Stimulated activated naive CD8-positive, alpha-beta T cell treated with anti-CD3 and anti-CD28 coated beads, Interleukin-15, Interleukin-2, amounts not matched to agents 100 ng/mL and 50 ng/mL, for 24 hours (primary cell): ENCODE data around the gene SCFD2.
"Not testable (repeated sequence)": the region's sequence is repeated elsewhere in the genome, so short reads cannot be mapped to it uniquely, and the experiment has no call there.

ENCODE experiments used
- H3K27ac Mint-ChIP-seq: one replicate; pipeline ENCODE4 v1.8.0; 2021; ENCODE audit warnings: mild to moderate bottlenecking, mixed read lengths
- H3K27me3 Mint-ChIP-seq: one replicate; pipeline ENCODE4 v1.8.0; 2021; ENCODE audit warnings: mixed read lengths
- H3K36me3 Mint-ChIP-seq: one replicate; pipeline ENCODE4 v1.8.0; 2021; ENCODE audit warnings: low read depth, mixed read lengths
- H3K4me1 Mint-ChIP-seq: one replicate; pipeline ENCODE4 v1.8.0; 2021; ENCODE audit warnings: low read depth, mixed read lengths
- H3K4me3 Mint-ChIP-seq: one replicate; pipeline ENCODE4 v1.8.0; 2021; ENCODE audit warnings: mild to moderate bottlenecking, mixed read lengths
- H3K9me3 Mint-ChIP-seq: one replicate; pipeline ENCODE4 v1.8.0; 2021; ENCODE audit warnings: mixed read lengths

SCFD2 gene

GRCh38 chr4:53365486-53366300 is at the start of gene SCFD2:
TSS of gene SCFD2 (minus strand) at chr4:53366061.
- peak within 1 kb of the TSS; percentile 92 for H3K4me3 Mint-ChIP-seq
- H3K27ac Mint-ChIP-seq = peak within 1 kb of the TSS; percentile 97
- peaks cover 48% of the 10 kb centered on the region for H3K4me1 Mint-ChIP-seq
- no peaks in the 10 kb centered on the region for H3K9me3 Mint-ChIP-seq
- peaks cover 15% of the 10 kb centered on the region for H3K36me3 Mint-ChIP-seq
- peaks cover 17% of the 10 kb centered on the region for H3K27me3 Mint-ChIP-seq

- H3K27ac Mint-ChIP-seq, H3K9me3 Mint-ChIP-seq, H3K27me3 Mint-ChIP-seq, H3K4me3 Mint-ChIP-seq: not testable (repeated sequence)
- H3K4me1 Mint-ChIP-seq = peaks cover 47% of the 10 kb centered on the region
- H3K36me3 Mint-ChIP-seq = peaks cover 51% of the 10 kb centered on the region
Observed at GRCh38 chr4:53409479-53409878, 43.6 kb upstream of the SCFD2 start.

GRCh38 chr4:53380221-53380620 is 14.4 kb upstream of the SCFD2 start:
- Mint-ChIP-seq H3K9me3 (no peaks in the 10 kb centered on the region), H3K27me3 (no peaks in the 10 kb centered on the region), H3K27ac (no peak overlapping the region), H3K4me3 (peak overlapping the region; percentile 8), H3K36me3 (peaks cover 40% of the 10 kb centered on the region), H3K4me1 (peaks cover 45% of the 10 kb centered on the region)

GRCh38 chr4:53378171-53378482 is 12.3 kb upstream of the SCFD2 start:
- Mint-ChIP-seq H3K4me3 (peak overlapping the region; percentile 97), H3K27me3 (peaks cover 2% of the 10 kb centered on the region), H3K36me3 (peaks cover 24% of the 10 kb centered on the region), H3K4me1 (peaks cover 45% of the 10 kb centered on the region), H3K9me3 (no peaks in the 10 kb centered on the region), H3K27ac (peak overlapping the region; percentile 97)

GRCh38 chr4:53377319-53378170 is 11.7 kb upstream of the SCFD2 start, which contains the start of gene FIP1L1:
TSS of gene FIP1L1 (plus strand) at chr4:53377641. CDS start at chr4:53377839, 198 bp downstream.
- Mint-ChIP-seq H3K36me3 (peaks cover 19% of the 10 kb centered on the region), H3K27me3 (peaks cover 3% of the 10 kb centered on the region), H3K27ac (peak within 1 kb of the TSS; percentile 97), H3K9me3 (no peaks in the 10 kb centered on the region), H3K4me1 (peaks cover 45% of the 10 kb centered on the region), H3K4me3 (peak within 1 kb of the TSS; percentile 97)

- Mint-ChIP-seq H3K36me3 (peaks cover 14% of the 10 kb centered on the region), H3K9me3 (no peaks in the 10 kb centered on the region), H3K27ac (peak overlapping the region; percentile 97), H3K4me3 (peak overlapping the region; percentile 97), H3K27me3 (peaks cover 7% of the 10 kb centered on the region), H3K4me1 (peaks cover 38% of the 10 kb centered on the region)
Observed at GRCh38 chr4:53376900-53377299, 11.0 kb upstream of the SCFD2 start.

GRCh38 chr4:53374777-53375258 is 9.0 kb upstream of the SCFD2 start:
- Mint-ChIP-seq H3K36me3 (peaks cover 9% of the 10 kb centered on the region), H3K4me3 (no peak overlapping the region), H3K27me3 (peaks cover 17% of the 10 kb centered on the region), H3K9me3 (no peaks in the 10 kb centered on the region), H3K27ac (no peak overlapping the region), H3K4me1 (peaks cover 25% of the 10 kb centered on the region)

GRCh38 chr4:53371843-53372521 is 6.1 kb upstream of the SCFD2 start:
- H3K9me3 Mint-ChIP-seq = no peaks in the 10 kb centered on the region
- peaks cover 30% of the 10 kb centered on the region for H3K27me3 Mint-ChIP-seq
- no peak overlapping the region for H3K4me3 Mint-ChIP-seq
- no peak overlapping the region for H3K27ac Mint-ChIP-seq
- no peaks in the 10 kb centered on the region for H3K36me3 Mint-ChIP-seq
- peaks cover 5% of the 10 kb centered on the region for H3K4me1 Mint-ChIP-seq

- Mint-ChIP-seq H3K27ac (no peak overlapping the region), H3K4me1 (peaks cover 10% of the 10 kb centered on the region), H3K9me3 (no peaks in the 10 kb centered on the region), H3K36me3 (no peaks in the 10 kb centered on the region), H3K4me3 (no peak overlapping the region), H3K27me3 (peaks cover 30% of the 10 kb centered on the region)
Observed at GRCh38 chr4:53371049-53371448, 5.2 kb upstream of the SCFD2 start.

- peaks cover 3% of the 10 kb centered on the region for H3K36me3 Mint-ChIP-seq
- peaks cover 30% of the 10 kb centered on the region for H3K4me1 Mint-ChIP-seq
- H3K4me3 Mint-ChIP-seq = no peak overlapping the region
- no peak overlapping the region for H3K27ac Mint-ChIP-seq
- peaks cover 27% of the 10 kb centered on the region for H3K27me3 Mint-ChIP-seq
- no peaks in the 10 kb centered on the region for H3K9me3 Mint-ChIP-seq
Observed at GRCh38 chr4:53367721-53368120, 1.9 kb upstream of the SCFD2 start.

GRCh38 chr4:53366301-53366716 is 448 bp upstream of the SCFD2 start:
- H3K4me3 Mint-ChIP-seq = peak overlapping the region; percentile 92
- peaks cover 20% of the 10 kb centered on the region for H3K27me3 Mint-ChIP-seq
- peaks cover 11% of the 10 kb centered on the region for H3K36me3 Mint-ChIP-seq
- peak overlapping the region; percentile 97 for H3K27ac Mint-ChIP-seq
- H3K9me3 Mint-ChIP-seq = no peaks in the 10 kb centered on the region
- peaks cover 42% of the 10 kb centered on the region for H3K4me1 Mint-ChIP-seq

GRCh38 chr4:53365121-53365485 is 758 bp downstream of the SCFD2 start:
- no peaks in the 10 kb centered on the region for H3K9me3 Mint-ChIP-seq
- H3K36me3 Mint-ChIP-seq = peaks cover 21% of the 10 kb centered on the region
- peaks cover 16% of the 10 kb centered on the region for H3K27me3 Mint-ChIP-seq
- peak overlapping the region; percentile 97 for H3K27ac Mint-ChIP-seq
- H3K4me1 Mint-ChIP-seq = peaks cover 54% of the 10 kb centered on the region
- peak overlapping the region; percentile 92 for H3K4me3 Mint-ChIP-seq

GRCh38 chr4:53364624-53365023 is 1.2 kb downstream of the SCFD2 start:
- peak overlapping the region; percentile 97 for H3K27ac Mint-ChIP-seq

GRCh38 chr4:53362093-53362492 is 3.8 kb downstream of the SCFD2 start:
- H3K36me3 Mint-ChIP-seq = peaks cover 38% of the 10 kb centered on the region
- no peaks in the 10 kb centered on the region for H3K9me3 Mint-ChIP-seq
- H3K4me1 Mint-ChIP-seq = peaks cover 66% of the 10 kb centered on the region
- H3K4me3 Mint-ChIP-seq = peak overlapping the region; percentile 71
- no peak overlapping the region for H3K27ac Mint-ChIP-seq
- no peaks in the 10 kb centered on the region for H3K27me3 Mint-ChIP-seq

More at GRCh38 chr4:53364624-53365023, 1.2 kb downstream of the SCFD2 start:
- H3K27me3 Mint-ChIP-seq = peaks cover 11% of the 10 kb centered on the region
- no peaks in the 10 kb centered on the region for H3K9me3 Mint-ChIP-seq
- H3K4me1 Mint-ChIP-seq = peaks cover 59% of the 10 kb centered on the region
- peaks cover 26% of the 10 kb centered on the region for H3K36me3 Mint-ChIP-seq
- H3K4me3 Mint-ChIP-seq = peak overlapping the region; percentile 92
